GM19023 (cell line): ENCODE measurements around the gene PLCB4.
A peak's percentile ranks its signal among the peaks of the same experiment; 100 is the strongest.

Source experiments
- ATAC-seq: cut with Tn5 transposase; IDR thresholded peaks from one replicate; pipeline ENCODE4 v1.9.1; 2021; ENCODE audit warnings: mild to moderate bottlenecking, moderate library complexity; ENCODE audit not compliant: unreplicated experiment

Gene PLCB4

DNA sequence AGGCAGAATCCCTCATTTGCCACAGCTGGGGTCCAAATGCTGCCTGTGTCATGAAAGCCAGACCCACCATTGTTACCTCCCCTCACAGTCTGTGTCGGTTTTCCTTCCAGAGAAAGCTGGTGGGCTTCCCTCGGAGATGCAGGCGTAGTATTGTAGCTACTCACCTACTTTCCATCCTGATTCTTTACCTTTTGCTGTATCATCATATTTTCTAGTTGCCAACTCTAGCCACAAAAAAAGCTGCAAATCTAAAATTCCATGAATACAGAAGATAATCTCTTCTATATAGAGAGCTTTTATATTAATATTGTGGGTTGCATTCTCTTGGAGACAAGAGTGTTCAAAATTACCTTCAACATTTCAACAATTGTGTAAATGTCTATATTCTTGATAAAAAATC, 347.5 kb downstream of the PLCB4 start:
- ATAC-seq: no peak

DNA sequence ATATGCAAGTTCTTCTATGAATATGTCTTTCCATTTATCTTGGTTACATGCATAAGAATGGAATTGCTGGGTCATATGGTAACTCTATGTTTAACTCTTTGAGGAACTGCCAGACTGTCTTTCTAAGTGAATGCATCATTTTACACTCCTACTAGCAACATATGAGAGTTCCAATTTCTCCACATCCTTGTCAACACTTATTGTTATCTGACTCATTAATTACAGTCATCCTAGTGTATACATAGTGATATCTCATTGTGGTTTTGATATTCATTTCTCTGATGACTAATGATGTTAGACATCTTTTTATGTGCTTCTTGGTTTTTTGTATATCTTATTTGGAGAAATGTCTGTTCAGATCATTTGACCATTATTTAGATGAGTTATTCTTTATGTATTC, 348.8 kb downstream of the PLCB4 start:
- ATAC-seq: no peak

DNA sequence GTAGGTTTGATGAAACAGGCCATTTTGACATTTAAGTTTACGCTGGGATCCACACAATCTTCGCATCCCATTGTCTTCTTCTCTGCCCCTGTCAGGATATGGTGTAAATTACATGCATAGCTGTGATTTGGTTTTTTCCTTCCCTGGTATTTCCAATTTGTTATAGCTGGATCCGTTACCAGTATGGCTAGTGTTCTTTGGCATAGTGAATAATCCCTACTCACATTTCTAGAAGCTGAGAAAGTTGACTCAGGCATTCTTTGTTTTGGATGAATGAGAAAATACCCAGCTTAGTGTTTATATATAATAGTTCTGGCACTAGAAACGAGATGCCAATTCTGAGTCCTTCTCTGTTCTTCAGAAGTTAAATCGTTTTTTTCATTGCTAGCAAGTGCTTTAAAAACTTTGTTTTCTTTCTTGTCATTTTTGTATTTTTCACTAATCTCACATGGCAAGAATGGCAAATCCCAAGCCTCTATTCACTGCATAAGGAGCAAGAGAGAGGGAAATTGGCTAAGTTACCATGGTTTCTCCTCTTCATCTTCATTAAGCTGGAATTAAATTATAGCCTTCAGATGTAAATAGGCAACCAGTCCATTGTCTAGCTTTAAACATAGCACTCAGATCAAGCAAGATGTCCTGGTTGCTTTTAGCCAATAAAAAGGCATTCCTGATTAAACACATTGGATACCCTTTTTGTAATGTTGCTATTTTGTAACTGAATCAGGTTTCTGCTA, 353.6 kb downstream of the PLCB4 start:
- no peak for ATAC-seq

DNA sequence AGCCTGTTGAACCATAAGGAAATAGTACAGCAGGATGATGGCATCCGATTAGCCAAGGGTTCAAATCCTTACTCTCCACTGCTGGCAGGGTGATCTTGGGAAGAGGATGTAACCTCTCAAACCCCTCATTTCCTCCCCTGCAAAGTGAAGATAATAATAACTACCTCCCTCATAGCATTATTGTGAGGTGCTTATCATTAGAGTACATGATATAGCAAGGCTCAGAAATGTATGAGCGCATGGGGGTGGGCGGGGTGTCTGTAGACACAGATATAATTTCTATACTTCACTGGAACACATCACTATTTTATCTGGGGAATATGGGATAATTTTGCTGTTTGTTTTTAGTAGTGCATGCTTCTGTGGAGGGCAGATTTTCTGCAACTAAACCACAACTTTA, 355.7 kb downstream of the PLCB4 start:
- no peak for ATAC-seq

DNA sequence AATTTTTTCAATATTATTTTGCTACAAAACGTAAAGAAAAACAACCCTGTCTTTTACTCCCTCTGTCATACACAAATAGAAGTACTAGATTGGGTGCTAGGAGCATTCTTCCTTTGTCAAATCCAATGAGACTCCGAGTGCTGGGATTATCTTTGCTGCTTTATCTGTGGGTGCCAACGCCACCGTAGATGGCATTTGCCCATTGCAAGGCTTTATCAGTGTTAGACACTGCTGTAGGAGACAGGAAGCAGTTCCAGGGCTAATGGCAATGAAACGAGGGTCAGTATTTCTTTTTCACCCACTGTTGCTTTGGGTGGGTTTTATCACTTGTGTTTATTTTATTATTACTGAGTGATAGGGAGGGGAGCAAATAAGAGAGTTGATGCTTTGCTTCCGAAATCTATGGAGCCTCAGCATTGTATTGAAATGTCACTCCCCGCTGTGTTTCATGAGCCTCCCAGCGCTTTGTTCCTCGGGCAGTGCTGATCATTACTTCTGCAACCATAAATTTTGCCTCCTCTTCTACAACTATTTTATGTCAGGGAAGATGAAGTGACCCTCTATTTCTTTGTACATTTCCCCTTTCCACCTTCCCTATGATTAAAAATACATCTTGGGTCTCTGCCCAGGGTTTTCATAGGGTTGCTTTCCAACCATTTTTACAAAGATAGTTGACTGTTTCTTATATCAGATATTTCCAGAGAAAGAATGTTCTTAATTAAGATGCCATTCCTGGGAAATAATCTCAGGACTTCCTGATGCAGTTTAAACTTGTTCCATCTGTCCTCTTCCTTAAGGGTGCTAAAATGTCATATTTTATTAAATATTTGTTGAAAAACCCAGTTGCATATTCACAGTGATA, 358.8 kb downstream of the PLCB4 start:
- ATAC-seq: no peak

DNA sequence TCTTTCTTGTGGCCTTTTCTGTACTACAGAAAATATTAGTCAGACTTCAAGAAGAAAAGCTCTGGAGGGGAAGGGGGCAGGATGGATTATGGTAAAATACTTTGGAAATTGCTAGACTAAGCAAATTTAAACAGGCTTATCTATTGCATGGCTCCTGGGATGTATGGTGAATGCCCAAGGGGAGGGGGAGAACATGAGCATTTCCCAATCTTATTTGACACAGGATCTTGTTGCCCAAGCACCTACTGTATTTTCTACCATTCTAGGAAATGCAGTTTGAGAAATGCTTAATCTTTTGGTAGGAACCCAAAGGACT, 359.4 kb downstream of the PLCB4 start:
- no peak for ATAC-seq

DNA sequence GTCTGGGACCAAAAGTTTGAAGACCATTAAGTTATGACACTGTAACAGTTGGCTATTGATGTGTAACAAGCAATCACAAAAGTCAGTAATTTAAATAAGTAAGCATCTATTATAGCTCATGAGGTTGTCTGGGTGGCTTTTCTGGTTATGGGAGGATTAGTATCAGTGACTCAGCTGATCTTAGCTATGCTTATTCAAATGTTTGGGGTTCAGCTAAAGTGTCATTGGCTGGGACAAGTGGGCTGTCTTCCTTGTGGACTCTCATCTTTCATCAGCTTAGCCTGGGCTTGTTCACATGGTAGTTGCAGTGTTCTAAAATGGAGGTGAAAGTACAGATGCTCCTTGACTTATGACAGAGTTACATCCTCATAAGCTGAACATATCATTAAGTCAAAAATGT, 370.9 kb downstream of the PLCB4 start:
- no peak for ATAC-seq

DNA sequence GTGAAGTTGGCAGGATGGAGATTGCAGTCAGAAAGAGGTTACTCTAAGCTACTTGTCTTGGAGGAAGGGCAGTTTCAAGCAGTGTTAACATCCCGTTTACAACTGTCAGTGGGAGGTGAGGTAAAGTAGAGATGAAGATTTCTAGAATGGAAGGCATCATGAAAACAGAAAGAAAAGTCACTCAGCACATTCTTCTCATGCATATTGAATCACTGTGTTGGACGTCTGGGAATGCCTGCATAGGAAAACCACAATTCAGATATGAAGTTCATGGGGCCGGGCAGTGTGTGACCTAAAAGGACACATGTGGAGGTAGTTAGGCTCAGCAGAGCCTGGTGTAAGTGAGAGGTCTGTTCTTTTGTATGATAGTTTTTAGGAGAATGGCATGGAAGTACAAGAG, 372.0 kb downstream of the PLCB4 start:
- ATAC-seq: no peak

DNA sequence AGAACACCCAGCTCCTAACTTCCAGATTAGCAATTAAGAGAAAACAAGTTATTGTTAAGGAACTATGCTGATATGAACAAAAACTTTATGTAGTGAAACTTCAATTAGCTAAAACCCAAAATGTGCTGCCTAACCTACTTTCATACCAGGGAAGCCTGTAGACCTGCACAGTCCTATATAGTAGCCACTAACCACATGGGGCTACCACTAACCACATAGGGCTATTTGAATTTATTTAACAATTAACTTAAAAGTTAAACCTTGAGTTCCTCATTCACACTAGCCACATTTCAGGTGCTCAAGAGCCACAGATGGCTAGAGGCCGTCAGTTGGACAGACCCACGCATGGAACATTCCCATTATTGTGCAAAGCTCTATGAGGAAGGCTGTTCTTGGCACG, 373.1 kb downstream of the PLCB4 start:
- ATAC-seq: peak; percentile 59

DNA sequence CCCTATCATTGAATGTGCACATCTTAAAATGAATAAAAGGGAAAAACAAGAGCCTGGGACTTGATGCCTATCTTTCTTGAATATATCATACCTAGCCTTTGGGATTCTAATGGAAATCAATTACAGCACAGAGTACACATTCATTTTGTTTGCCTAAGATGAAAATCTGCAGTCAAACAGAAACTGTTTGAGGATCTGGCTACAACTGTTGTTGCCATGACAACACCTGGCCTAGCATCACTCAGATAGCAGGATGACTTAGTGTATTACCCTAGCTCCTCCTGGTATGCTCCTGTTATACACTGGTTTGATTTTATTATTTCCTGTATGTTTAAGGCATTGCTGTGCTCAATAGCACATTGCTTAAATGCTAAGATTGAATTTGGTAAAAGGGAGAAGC, 374.0 kb downstream of the PLCB4 start:
- ATAC-seq: peak; percentile 54

DNA sequence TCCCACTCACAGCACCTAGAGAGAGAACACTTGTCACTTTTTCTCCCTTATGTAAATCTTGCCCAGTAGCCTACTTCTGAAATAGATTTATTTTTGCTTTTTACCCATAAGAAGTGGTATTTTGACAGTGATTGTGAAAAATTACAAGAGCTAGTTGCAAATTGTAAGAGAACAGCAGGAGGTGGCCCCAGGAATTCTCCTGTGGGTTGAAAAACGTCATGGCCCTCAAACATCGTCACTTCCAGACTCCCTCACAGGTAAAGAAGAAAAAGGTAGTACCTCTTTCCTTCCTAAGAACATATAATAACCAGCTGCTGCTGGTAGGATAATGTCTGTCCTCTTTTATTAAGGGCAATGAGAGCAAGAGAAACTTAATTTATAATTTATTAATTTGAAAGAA, 376.0 kb downstream of the PLCB4 start:
- no peak for ATAC-seq

DNA sequence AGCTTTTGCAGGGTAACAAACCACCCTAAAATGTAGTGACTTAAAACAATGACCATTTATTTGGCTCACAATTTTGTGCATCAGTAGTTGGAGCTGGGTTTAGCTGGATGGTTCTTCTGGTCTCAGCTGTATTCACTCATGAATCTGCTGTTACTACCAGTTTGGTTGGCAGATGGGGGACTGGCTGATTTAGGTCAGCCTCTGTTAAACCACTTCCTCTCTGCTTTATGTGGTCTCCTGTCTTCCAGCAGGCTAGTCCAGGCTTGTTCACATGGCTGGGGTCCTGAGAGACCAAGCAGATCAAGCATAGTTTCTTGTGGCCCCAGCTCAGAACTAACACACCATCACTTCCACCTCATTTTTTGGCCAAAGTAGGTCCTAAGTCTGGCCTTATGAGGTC, 378.3 kb downstream of the PLCB4 start:
- ATAC-seq: no peak

DNA sequence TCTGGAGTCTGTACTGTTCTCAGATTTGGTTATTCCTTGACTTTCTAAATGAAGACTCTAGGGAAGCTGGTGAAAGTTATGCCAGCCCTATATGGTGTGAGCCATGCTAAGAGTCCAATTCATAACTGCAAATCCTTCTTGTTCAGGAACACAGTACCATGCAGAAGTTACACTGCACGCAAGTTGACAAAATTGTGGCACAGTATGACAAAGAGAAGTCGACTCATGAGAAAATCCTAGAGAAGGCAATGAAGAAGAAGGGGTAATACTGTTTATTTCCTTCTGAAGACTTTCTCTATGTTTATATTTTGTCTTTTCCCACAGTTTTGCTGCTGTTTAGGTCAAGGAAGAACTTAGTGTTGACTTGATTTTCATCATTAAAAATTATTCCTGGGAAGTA, 384.3 kb downstream of the PLCB4 start:
- no peak for ATAC-seq

DNA sequence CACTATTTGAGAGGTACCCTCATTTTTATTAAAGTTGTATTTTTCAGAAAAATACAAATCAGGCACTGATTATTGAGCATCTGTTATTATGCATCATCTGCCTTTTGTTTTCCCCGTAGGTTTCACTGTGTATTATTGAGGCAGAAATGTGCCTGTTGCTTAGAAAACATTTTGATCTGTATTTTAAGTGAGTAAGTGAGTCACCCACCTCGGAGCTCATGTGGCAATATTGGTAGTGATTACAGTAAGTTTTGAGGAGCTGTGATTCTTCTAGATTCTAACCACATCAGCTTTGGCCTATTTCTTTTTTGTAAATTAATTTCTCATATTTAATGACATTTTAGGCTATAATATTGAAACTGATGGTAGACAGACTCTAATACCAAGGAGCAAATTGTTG, 385.9 kb downstream of the PLCB4 start:
- ATAC-seq: no peak

DNA sequence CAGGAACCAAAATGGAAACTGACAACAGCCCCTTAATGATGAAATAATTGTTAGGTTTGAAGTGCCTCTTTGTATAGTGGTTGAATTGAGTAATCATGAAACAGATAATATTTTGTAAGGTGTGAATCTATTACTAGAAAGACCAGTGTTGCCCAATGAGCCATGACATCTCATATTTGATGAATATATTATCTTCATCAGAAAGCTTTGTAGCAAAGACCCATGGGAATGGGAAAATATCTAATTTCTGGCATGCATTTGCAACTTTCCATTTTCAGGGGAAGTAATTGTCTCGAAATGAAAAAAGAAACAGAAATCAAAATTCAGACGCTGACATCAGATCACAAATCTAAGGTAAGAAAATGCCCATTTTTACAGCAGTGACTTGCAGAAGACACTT, 388.2 kb downstream of the PLCB4 start:
- ATAC-seq: no peak

DNA sequence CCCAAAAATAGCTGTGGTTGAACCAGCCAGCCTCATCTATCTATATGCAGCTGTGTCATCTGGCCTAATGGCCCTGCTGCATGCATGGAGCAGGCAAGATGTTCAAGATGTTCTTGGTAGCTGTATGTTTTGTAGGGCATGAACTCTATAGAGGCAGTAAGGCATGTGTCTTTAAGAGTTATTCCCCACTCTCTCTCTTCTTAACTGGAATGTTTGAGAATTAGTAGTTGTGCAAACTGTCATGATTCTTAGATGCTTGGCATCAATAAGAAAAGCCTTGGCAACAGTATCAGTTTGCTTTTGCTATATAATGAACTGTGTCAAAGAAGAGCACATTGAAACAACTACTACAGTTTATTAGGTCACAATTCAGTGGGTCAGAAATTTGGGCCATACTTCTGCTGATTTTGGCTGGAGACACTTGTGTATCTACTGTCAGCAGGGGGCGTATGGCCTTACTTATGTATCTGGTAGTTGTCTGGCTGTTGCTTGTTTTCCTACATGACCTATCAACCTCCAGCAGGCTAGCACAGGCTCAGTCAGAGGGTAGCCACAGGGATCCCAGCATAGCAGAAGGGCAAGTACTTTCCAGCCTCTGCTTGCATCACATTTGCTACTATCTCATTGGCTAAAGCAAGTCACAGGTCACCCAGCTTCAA, 389.4 kb downstream of the PLCB4 start:
- no peak for ATAC-seq

DNA sequence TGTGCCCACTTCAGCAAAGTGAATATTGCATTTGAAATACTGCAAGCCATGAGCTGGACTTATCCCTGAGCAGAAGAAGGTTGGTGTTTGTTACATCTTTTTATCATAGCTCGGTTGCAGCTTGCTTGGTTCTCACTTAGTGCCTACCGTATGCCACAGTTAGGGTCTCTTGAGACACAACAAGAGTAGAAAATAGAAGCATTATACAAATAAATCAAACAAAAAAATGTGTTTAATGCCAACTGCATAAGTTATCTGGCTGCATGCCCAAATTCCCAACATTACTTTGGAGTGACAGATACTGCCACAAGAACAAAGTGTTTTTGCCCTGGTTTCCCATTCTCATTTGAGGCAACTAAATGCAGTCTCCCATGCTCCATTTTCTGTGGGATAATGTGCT, 391.6 kb downstream of the PLCB4 start:
- ATAC-seq: no peak

DNA sequence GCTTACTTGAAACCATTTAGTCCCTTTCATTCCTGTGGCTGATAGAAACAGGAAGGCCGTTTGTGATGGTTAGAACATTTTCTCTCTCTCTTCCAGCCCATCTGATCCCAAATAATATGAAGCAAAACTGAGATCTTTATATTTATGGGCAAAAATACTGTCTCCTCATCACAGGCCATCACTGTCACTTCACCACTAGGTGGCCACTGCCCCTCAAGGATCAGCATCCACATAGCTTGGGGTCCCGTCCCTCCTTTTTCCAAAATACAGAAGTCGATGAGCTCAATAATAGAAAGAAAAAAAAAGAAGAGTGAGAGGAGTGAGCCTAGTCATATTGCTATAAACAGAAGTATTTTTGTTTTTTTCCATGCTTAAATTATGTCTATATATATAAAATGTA, 399.1 kb downstream of the PLCB4 start:
- no peak for ATAC-seq

DNA sequence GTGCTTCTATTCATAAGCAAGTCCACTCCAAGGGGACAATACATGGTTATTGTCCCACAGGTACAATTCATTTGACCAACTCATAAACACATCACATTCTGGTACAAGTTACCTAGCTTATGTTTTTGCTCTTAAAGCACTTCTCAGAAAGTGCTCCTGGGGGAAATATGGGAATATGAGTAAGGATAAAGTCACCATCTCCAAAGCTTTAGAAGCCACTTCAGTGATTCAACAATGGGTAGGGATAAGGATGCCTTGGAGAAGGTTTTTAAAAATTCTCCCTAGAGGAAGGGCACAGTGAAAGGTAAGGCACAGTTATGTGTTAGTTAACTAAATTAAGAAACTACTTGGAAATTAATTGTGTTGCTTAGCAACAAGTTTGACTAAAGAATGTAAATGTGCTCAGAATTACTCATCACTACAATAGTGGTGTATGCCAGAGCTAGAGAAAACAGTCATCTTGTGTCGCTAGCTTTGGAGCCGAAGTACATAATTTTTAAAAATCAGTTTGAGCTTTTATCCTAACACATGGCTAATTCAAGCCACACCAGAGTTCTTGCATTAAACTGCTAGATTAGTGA, 406.0 kb downstream of the PLCB4 start:
- ATAC-seq: no peak

DNA sequence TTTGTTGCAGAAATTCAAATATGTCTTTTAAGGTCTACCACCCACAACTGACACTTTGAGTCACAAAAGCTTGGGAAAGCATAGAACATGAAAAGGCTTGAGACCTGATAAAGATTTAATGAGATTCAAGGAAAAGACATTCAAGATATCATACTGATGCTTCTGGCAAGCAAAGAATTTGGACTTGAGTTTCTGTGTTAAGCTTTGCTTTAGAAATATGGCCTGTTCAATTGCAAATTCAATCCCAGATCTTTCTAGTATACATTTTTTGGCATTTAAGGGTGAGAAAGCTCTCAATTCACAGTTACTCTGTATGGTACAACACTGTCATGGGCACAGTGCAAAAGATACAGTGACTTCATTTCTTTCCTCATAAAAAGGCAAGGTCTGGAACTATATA, 406.6 kb downstream of the PLCB4 start:
- no peak for ATAC-seq

DNA sequence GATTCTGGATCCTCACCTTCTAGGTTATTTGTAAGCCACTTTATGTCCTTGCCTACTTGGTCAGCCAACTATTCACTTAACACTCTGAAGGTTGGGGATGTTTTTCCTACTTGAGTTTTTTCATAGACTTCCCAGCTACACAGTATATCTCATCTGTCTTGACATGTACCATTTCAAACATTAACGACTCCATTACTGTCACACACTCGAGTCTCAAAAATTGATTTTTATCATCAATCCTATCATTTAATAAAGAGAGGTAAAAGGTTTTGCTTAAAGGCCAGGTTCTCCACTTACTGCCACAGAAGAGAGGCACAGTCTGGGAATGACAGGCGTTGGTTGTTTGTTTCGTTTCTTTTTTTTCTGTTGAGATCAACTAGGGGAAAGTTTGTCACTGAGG, 407.3 kb downstream of the PLCB4 start:
- ATAC-seq: no peak

DNA sequence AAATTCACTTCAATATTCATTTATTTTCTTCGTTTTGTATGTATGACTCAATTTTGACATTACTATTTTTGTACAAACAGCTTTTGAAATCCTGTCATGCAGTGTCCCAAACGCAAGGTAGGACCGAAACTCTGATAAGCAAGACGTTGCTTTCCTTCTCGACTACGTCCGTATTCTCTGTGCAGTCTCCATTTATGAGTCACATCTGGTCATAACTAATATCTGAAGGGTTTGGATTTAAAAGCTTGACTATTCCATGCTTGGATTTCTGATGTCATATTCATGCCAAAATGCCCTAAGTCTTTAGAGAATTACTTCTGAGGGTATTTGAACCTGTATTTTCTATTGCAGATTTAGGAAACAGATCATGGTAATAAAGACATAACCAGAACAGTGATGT, 407.8 kb downstream of the PLCB4 start:
- no peak for ATAC-seq
